Gastrocnemius medialis (tissue), 4 donors: ENCODE measurements around the gene TMEM132E. TPM values are rescaled to one million over a fixed set of nuclear protein-coding genes. Genes with fewer than 3 reads are reported as not detected.

Source experiments
- ATAC-seq, 2 donors: fragments of 150-250 bp; one replicate each; pipeline ENCODE4 v1.9.1; 2016
- DNase-seq, 2 donors: peaks; one replicate each; pipeline ENCODE4 v3.0.0-alpha.2; 2019
- H3K27ac ChIP-seq, 4 donors: fragments of 200-600 bp; sonication (generic); 1 replicate in 1 of 4; 2 replicates in 3 of 4; pipeline ENCODE4 v1.5.1; 2016 to 2018; ENCODE audit warnings: mild to moderate bottlenecking in 2 of 4, moderate library complexity in 1 of 4
- H3K27me3 ChIP-seq, 3 donors: fragments of 200-600 bp; sonication (generic) in 2 of 3; 1 replicate in 1 of 3; 2 replicates in 2 of 3; pipeline versions ENCODE4 v1.5.1 to v1.6.0; 2016 to 2019; ENCODE audit warnings: mild to moderate bottlenecking in 1 of 3, moderate library complexity in 1 of 3
- H3K36me3 ChIP-seq, 2 donors: fragments of 200-600 bp; sonication (generic) in 1 of 2; one replicate each; pipeline ENCODE4 v1.5.1; 2017 to 2018
- H3K4me1 ChIP-seq, 2 donors: fragments of 200-600 bp; sonication (generic) in 1 of 2; one replicate each; pipeline ENCODE4 v1.5.1; 2016 to 2017; ENCODE audit warnings: mild to moderate bottlenecking in 2 of 2
- H3K4me3 ChIP-seq, 4 donors: fragments of 200-600 bp; sonication (generic) in 3 of 4; 1 replicate in 1 of 4; 2 replicates in 3 of 4; pipeline ENCODE4 v1.5.1; 2016 to 2019; ENCODE audit warnings: mild to moderate bottlenecking in 2 of 4
- H3K9me3 ChIP-seq, 3 donors: fragments of 200-600 bp; sonication (generic) in 2 of 3; 1 replicate in 1 of 3; 2 replicates in 2 of 3; pipeline ENCODE4 v1.5.1; 2016 to 2019
- POLR2A ChIP-seq, 2 donors: fragments of 450-650 bp; IDR thresholded peaks; one replicate each; pipeline ENCODE4 v1.6.1; 2017; ENCODE audit warnings: antibody characterized with exemption in 2 of 2, mild to moderate bottlenecking in 2 of 2, moderate library complexity in 2 of 2
- in situ Hi-C, 4 donors: fragments of 200-750 bp; cut with MboI; loops; one replicate each; pipeline versions ENCODE4 v1.15.0 to v1.8.0; 2017; ENCODE audit warnings: low sequenced_read_pairs in 4 of 4
- intact Hi-C: fragments of 100-400 bp; cut with DNase I; formaldehyde crosslinking; loops from one replicate; pipeline ENCODE4 v1.15.1; 2023; ENCODE audit warnings: low total_unique reads
- total RNA-seq, 4 donors: library from RNA; depleted of rRNA; stranded (reverse); fragments of >200 nt; gene quantifications; one replicate each; pipeline versions ENCODE4 v1.1.0 to v1.2.3, GENCODE V29; 2016
- TF ChIP-seq, protein P1 (sequence below), 5 experiments: fragments of 450-650 bp in 3 of 5; fragments of 200-600 bp in 2 of 5; sonication (generic) in 2 of 5; IDR thresholded peaks in 4 of 5; conservative IDR thresholded peaks in 1 of 5; 1 replicate in 4 of 5; 2 replicates in 1 of 5; pipeline ENCODE4 v1.5.1; 2016 to 2019; ENCODE audit warnings: antibody characterized with exemption in 5 of 5, mild to moderate bottlenecking in 3 of 5, moderate library complexity in 3 of 5

Gene TMEM132E
- total RNA-seq, 4 donors from 2014 or later = not detected

DNA sequence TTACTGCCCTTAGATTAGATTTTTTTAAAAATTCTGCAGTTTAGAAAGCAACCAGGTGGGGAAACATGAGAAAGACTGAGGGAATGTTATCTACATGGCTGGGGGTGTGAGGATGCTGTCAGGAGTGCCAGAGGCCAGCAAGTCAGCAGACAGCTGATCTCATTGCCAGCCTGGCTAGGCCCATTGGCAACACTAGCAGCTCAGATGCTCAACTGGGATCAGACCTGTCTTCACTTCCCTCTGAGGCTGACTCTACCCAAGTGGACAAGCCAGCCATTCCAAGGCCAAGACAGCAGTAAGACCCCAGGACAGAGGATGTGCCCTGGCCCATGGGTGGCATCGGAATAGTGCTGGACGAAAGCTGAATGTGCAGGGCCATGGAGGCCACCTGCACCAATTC, 96.2 kb downstream of the TMEM132E start:
- TF ChIP-seq POLR2A (IDR thresholded peaks at IDR 0.05) = no peak
- TF ChIP-seq, protein P1, sequence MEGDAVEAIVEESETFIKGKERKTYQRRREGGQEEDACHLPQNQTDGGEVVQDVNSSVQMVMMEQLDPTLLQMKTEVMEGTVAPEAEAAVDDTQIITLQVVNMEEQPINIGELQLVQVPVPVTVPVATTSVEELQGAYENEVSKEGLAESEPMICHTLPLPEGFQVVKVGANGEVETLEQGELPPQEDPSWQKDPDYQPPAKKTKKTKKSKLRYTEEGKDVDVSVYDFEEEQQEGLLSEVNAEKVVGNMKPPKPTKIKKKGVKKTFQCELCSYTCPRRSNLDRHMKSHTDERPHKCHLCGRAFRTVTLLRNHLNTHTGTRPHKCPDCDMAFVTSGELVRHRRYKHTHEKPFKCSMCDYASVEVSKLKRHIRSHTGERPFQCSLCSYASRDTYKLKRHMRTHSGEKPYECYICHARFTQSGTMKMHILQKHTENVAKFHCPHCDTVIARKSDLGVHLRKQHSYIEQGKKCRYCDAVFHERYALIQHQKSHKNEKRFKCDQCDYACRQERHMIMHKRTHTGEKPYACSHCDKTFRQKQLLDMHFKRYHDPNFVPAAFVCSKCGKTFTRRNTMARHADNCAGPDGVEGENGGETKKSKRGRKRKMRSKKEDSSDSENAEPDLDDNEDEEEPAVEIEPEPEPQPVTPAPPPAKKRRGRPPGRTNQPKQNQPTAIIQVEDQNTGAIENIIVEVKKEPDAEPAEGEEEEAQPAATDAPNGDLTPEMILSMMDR (IDR thresholded peaks at IDR 0.05 in 4 of 5, conservative IDR thresholded peaks at IDR 0.05 in 1 of 5) = no peak
- in situ Hi-C loops = no loop called here
- intact Hi-C loops = no loop called here
- Histone ChIP-seq H3K36me3 (no peaks in the 10 kb centered on the region), H3K4me3 (no peak overlapping the region), H3K9me3 (no peaks in the 10 kb centered on the region), H3K27me3 (no peaks in the 10 kb centered on the region), H3K27ac (no peak overlapping the region), H3K4me1 (no peaks in the 10 kb centered on the region)
- DNase-seq = no peak
- no peak for ATAC-seq

DNA sequence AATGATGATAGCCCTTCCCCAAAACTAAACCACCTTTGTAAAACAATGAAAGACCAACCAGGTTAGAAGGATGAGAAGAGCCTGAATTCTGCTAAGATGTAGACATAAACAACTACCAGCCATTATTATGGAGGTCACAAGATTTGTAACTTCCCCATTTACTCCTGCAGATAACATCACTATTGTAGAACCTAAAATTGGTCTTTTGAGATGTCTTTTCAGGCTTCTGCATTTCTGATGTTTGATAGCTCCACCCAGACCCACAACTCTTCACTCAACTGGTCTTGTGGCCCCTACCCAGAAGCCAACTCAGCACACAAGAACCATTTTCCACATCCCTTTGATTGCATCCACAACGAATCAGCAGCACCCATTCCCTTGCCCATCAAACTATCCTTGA, 100.8 kb downstream of the TMEM132E start:
- ATAC-seq = no peak
- Histone ChIP-seq H3K27me3 (no peaks in the 10 kb centered on the region), H3K9me3 (no peaks in the 10 kb centered on the region), H3K4me3 (no peak overlapping the region), H3K36me3 (no peaks in the 10 kb centered on the region), H3K4me1 (no peaks in the 10 kb centered on the region), H3K27ac (no peak overlapping the region)
- DNase-seq = no peak
- in situ Hi-C loops = no loop called here
- no peak for TF ChIP-seq POLR2A (IDR thresholded peaks at IDR 0.05)
- TF ChIP-seq, protein P1 (IDR thresholded peaks at IDR 0.05 in 4 of 5, conservative IDR thresholded peaks at IDR 0.05 in 1 of 5) = no peak
- intact Hi-C loops = no loop called here

DNA sequence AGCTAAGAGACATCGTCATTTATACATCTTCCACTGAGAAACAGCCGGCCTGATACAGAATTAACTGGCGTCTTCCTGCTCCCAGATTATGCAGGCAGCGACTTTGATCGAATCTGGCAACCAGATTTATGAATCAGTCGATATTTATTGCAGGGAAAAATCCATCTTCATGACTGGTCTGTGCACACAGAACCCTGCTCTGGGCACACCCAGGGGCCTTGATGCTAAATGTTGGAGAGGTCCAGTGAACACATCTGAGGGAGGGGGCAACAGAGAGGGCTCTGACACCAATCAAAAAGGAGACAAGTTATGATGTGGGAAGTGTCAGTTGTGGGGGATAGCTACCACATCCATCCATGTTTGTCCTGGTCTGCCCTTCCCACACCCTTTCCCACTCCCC, 102.9 kb downstream of the TMEM132E start:
- Histone ChIP-seq H3K36me3 (no peaks in the 10 kb centered on the region), H3K9me3 (no peaks in the 10 kb centered on the region), H3K27me3 (no peaks in the 10 kb centered on the region), H3K27ac (no peak overlapping the region), H3K4me1 (no peaks in the 10 kb centered on the region), H3K4me3 (no peak overlapping the region)
- intact Hi-C loops = no loop called here
- DNase-seq (no peak), ATAC-seq (no peak)
- in situ Hi-C loops = no loop called here
- no peak for TF ChIP-seq POLR2A (IDR thresholded peaks at IDR 0.05)
- TF ChIP-seq, protein P1 (IDR thresholded peaks at IDR 0.05 in 4 of 5, conservative IDR thresholded peaks at IDR 0.05 in 1 of 5) = no peak

DNA sequence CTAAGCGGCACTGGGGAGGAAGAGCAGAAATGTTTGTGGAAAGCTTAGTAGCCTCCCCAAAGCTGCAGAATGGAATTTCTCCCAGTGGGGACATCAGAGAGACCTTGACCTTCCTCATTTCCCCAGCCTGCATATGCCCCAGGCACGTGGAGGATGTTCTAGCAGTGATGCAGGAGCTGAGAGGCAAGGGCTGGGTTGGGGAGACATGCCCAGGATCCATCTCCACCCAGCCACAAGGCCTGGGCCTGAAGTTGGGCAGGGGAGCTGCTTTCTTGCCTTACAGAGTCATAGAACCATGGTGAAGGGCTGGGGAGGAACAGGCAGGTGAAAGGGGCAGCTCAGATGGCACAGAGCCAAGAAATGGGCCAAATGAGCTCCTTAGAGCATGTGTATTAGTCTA, 104.0 kb downstream of the TMEM132E start:
- no peaks in the 10 kb centered on the region for H3K9me3 ChIP-seq
- no peaks in the 10 kb centered on the region for H3K36me3 ChIP-seq
- TF ChIP-seq, protein P1 (IDR thresholded peaks at IDR 0.05 in 4 of 5, conservative IDR thresholded peaks at IDR 0.05 in 1 of 5) = no peak
- intact Hi-C loops = no loop called here
- in situ Hi-C loops = no loop called here
- no peaks in the 10 kb centered on the region for H3K4me1 ChIP-seq
- H3K27me3 ChIP-seq = no peaks in the 10 kb centered on the region
- ATAC-seq (no peak), DNase-seq (no peak)
- no peak overlapping the region for H3K4me3 ChIP-seq
- no peak overlapping the region for H3K27ac ChIP-seq

Other genes with a start within 250 kb of the TMEM132E start
- 1 to 10 TPM in 1 of 4 donors, not detected in 3; 1.5 TPM for gene CCL13, start 223.1 kb upstream of the TMEM132E start, total RNA-seq
- gene CCL1, start 216.3 kb upstream of the TMEM132E start, total RNA-seq = not detected